ENCODE measurements around the gene TBX10.

GRCh38 chr11:67632982-67633755 is 6.4 kb downstream of the TBX10 start:
- TF ChIP-seq, protein P1, sequence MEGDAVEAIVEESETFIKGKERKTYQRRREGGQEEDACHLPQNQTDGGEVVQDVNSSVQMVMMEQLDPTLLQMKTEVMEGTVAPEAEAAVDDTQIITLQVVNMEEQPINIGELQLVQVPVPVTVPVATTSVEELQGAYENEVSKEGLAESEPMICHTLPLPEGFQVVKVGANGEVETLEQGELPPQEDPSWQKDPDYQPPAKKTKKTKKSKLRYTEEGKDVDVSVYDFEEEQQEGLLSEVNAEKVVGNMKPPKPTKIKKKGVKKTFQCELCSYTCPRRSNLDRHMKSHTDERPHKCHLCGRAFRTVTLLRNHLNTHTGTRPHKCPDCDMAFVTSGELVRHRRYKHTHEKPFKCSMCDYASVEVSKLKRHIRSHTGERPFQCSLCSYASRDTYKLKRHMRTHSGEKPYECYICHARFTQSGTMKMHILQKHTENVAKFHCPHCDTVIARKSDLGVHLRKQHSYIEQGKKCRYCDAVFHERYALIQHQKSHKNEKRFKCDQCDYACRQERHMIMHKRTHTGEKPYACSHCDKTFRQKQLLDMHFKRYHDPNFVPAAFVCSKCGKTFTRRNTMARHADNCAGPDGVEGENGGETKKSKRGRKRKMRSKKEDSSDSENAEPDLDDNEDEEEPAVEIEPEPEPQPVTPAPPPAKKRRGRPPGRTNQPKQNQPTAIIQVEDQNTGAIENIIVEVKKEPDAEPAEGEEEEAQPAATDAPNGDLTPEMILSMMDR (IDR thresholded peaks at IDR 0.05; ENCODE audit: low read depth, low read length, poor library complexity, severe bottlenecking) = no peak
- TF ChIP-seq EZH2phosphoT487 (IDR thresholded peaks at IDR 0.05; ENCODE audit: borderline replicate concordance, low read length) = no peak
